ENCODE measurements around the gene PDPK1. TPM values are rescaled to one million over a fixed set of nuclear protein-coding genes. Genes with fewer than 3 reads are reported as not detected.
"Not testable (repeated sequence)": the region's sequence is repeated elsewhere in the genome, so short reads cannot be mapped to it uniquely, and the experiment has no call there.

The PDPK1 gene
- total and polyA plus RNA-seq, 2 of the 4 experiments (the other 2 are of a cell fraction): 10.6 to 27.3 TPM

DNA sequence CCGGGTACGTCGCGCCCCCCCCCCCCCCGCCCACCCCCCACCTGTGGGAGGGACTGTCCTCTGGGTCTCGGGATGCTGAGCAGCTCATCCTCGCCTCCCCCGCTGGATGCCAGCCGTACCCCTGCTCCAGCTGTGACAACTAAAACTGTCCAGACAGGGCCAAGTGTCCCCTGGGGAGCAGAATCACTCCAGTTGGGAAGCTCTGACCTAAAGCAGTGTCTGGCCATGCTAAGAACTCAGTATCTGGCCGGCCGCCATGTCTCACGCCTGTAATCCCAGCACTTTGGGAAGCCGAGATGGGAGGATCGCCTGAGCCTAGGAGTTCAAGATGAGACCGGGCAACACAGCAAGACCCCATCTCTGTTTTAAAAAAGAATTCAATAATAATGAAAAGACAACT is 83.0 kb downstream of the PDPK1 start:
- H4K20me1 ChIP-seq (ENCODE audit: insufficient read depth, low read length); BruUV-seq (replicated peaks); H3K4ac ChIP-seq (ENCODE audit: low read depth, low read length); H4K8ac ChIP-seq (ENCODE audit: low read depth in 2 of 2, low read length in 2 of 2); H3K14ac ChIP-seq (replicated peaks; ENCODE audit: low read depth, low read length); intact Hi-C loops (cut with micrococcal nuclease); H3K79me1 ChIP-seq (ENCODE audit: low read depth in 1 of 2, low read length in 2 of 2); H4K5ac ChIP-seq (ENCODE audit: low read depth, low read length); H3K18ac ChIP-seq (ENCODE audit: low read depth, low read length); H3K4me1 ChIP-seq (ENCODE audit: control insufficient read depth, insufficient read depth, low read length); H3K9ac ChIP-seq (ENCODE audit: low read depth, low read length); DNase-seq; H3K9me3 ChIP-seq (ENCODE audit: control insufficient read depth, insufficient read depth, low read length); H2AFZ ChIP-seq (replicated peaks; ENCODE audit: low read length, poor library complexity); ATAC-seq (ENCODE audit: low read depth); H2BK20ac ChIP-seq (ENCODE audit: low read depth, low read length); H4K91ac ChIP-seq (ENCODE audit: insufficient read depth, low read depth, low read length); H3K4me3 ChIP-seq (ENCODE audit: insufficient read depth, low read depth, low read length); dilution Hi-C loops (cut with HindIII; ENCODE audit: low sequenced_read_pairs, unreplicated experiment); H3K36me3 ChIP-seq (ENCODE audit: control insufficient read depth, insufficient read depth, low read length); H3K4me2 ChIP-seq (ENCODE audit: low read depth, low read length); CTCF ChIA-PET; H2BK15ac ChIP-seq (ENCODE audit: low read depth, low read length); H3K56ac ChIP-seq (ENCODE audit: extremely low read depth, insufficient read depth, low read length); H3K9me1 ChIP-seq (ENCODE audit: insufficient read depth, low read length); H3K27ac ChIP-seq (ENCODE audit: insufficient read depth, low read length); H3K23ac ChIP-seq (ENCODE audit: low read depth, low read length); H2AK9ac ChIP-seq (replicated peaks; ENCODE audit: low read depth, low read length, poor library complexity); H2AK5ac ChIP-seq (ENCODE audit: low read depth, low read length); in situ Hi-C loops (cut with MboI; ENCODE audit: low sequenced_read_pairs); H2BK120ac ChIP-seq (ENCODE audit: low read depth, low read length); H2BK5ac ChIP-seq (ENCODE audit: low read depth, low read length, poor library complexity, severe bottlenecking); H3K27me3 ChIP-seq (ENCODE audit: control insufficient read depth, insufficient read depth, low read length): not testable (repeated sequence)
- WGBS, 2 experiments (ENCODE audit: extremely low coverage in 2 of 2, insufficient read length in 1 of 2): no CpG with 5 or more reads among the region's 15 CpGs
- POLR2A ChIA-PET (ENCODE audit: unreplicated experiment): interaction anchor here (0.6 kb wide), 1 partner anchor 262 kb away, joined by 3 read pairs; no protein-coding TSS in a partner anchor

GRCh38 chr16:2621395-2621794 is 83.6 kb downstream of the PDPK1 start:
- BruUV-seq (replicated peaks); dilution Hi-C loops (cut with HindIII; ENCODE audit: low sequenced_read_pairs, unreplicated experiment); H2BK15ac ChIP-seq (ENCODE audit: low read depth, low read length): not testable (repeated sequence)

More at GRCh38 chr16:2621395-2621794, 83.6 kb downstream of the PDPK1 start:
- H2AK9ac ChIP-seq (replicated peaks; ENCODE audit: low read depth, low read length, poor library complexity); DNase-seq; H3K36me3 ChIP-seq (ENCODE audit: control insufficient read depth, insufficient read depth, low read length); H3K23ac ChIP-seq (ENCODE audit: low read depth, low read length); in situ Hi-C loops (cut with MboI; ENCODE audit: low sequenced_read_pairs); H3K27me3 ChIP-seq (ENCODE audit: control insufficient read depth, insufficient read depth, low read length); H4K20me1 ChIP-seq (ENCODE audit: insufficient read depth, low read length); POLR2A ChIA-PET (ENCODE audit: unreplicated experiment); H3K27ac ChIP-seq (ENCODE audit: insufficient read depth, low read length); H4K91ac ChIP-seq (ENCODE audit: insufficient read depth, low read depth, low read length); H3K9ac ChIP-seq (ENCODE audit: low read depth, low read length); H3K4me3 ChIP-seq (ENCODE audit: insufficient read depth, low read depth, low read length); H3K79me1 ChIP-seq (ENCODE audit: low read depth in 1 of 2, low read length in 2 of 2); H2AK5ac ChIP-seq (ENCODE audit: low read depth, low read length); ATAC-seq (ENCODE audit: low read depth); H2BK20ac ChIP-seq (ENCODE audit: low read depth, low read length); H3K4me2 ChIP-seq (ENCODE audit: low read depth, low read length); H3K4me1 ChIP-seq (ENCODE audit: control insufficient read depth, insufficient read depth, low read length); H3K9me1 ChIP-seq (ENCODE audit: insufficient read depth, low read length); H2BK5ac ChIP-seq (ENCODE audit: low read depth, low read length, poor library complexity, severe bottlenecking); H2BK120ac ChIP-seq (ENCODE audit: low read depth, low read length); H3K4ac ChIP-seq (ENCODE audit: low read depth, low read length); H3K9me3 ChIP-seq (ENCODE audit: control insufficient read depth, insufficient read depth, low read length); H2AFZ ChIP-seq (replicated peaks; ENCODE audit: low read length, poor library complexity); H3K18ac ChIP-seq (ENCODE audit: low read depth, low read length); H3K14ac ChIP-seq (replicated peaks; ENCODE audit: low read depth, low read length); H4K8ac ChIP-seq (ENCODE audit: low read depth in 2 of 2, low read length in 2 of 2); H3K56ac ChIP-seq (ENCODE audit: extremely low read depth, insufficient read depth, low read length); intact Hi-C loops (cut with micrococcal nuclease); CTCF ChIA-PET; H4K5ac ChIP-seq (ENCODE audit: low read depth, low read length): not testable (repeated sequence)
- no CpG with 5 or more reads among the region's 8 CpGs for WGBS, 2 experiments (ENCODE audit: extremely low coverage in 2 of 2, insufficient read length in 1 of 2)

Measured in IMR-90 (cell line).